Chondrocyte (in vitro differentiated cells): Measurements from ENCODE around the gene ZNF532. TPM values are rescaled to one million over a fixed set of nuclear protein-coding genes. Genes with fewer than 3 reads are reported as not detected.
A peak's percentile ranks its signal among the peaks of the same experiment; 100 is the strongest.
"Not testable (repeated sequence)": the region's sequence is repeated elsewhere in the genome, so short reads cannot be mapped to it uniquely, and the experiment has no call there.

Experiments used
- DNase-seq: peaks from one replicate; pipeline ENCODE4 v3.0.0; 2021; ENCODE audit warnings: mixed read lengths, low spot score
- H3K27ac Mint-ChIP-seq: one replicate; pipeline ENCODE4 v1.8.0; 2021; ENCODE audit warnings: mild to moderate bottlenecking, moderate library complexity, mixed read lengths; ENCODE audit not compliant: unreplicated experiment
- H3K27me3 Mint-ChIP-seq: 2 replicates; pipeline ENCODE4 v1.8.0; 2021; ENCODE audit warnings: low read depth, mixed read lengths
- H3K36me3 Mint-ChIP-seq: 2 replicates; pipeline ENCODE4 v1.8.0; 2021; ENCODE audit warnings: low read depth, mixed read lengths
- H3K4me1 Mint-ChIP-seq: 2 replicates; pipeline ENCODE4 v1.8.0; 2021; ENCODE audit warnings: low read depth, mild to moderate bottlenecking, mixed read lengths
- H3K4me3 Mint-ChIP-seq: one replicate; pipeline ENCODE4 v1.8.0; 2021; ENCODE audit warnings: mild to moderate bottlenecking, moderate library complexity, mixed read lengths; ENCODE audit not compliant: unreplicated experiment
- H3K9me3 Mint-ChIP-seq: 2 replicates; pipeline ENCODE4 v1.8.0; 2021; ENCODE audit warnings: low read depth, mixed read lengths
- CTCF ChIP-seq: fragments of 200-600 bp; sonication (generic); IDR thresholded peaks from 2 replicates; pipeline ENCODE4 v1.5.0; 2021; ENCODE audit warnings: antibody characterized with exemption, mild to moderate bottlenecking, moderate library complexity
- total RNA-seq: library from RNA; stranded (reverse); gene quantifications from 3 replicates; pipeline ENCODE4 v1.2.1, GENCODE V29; 2021

The ZNF532 gene
- total RNA-seq, 1 donor from 2014 or later: 162 TPM

- no peak for TF ChIP-seq CTCF
- Mint-ChIP-seq H3K27ac (peak overlapping the region; percentile 93), H3K4me3 (no peak overlapping the region), H3K4me1 (peaks cover 79% of the 10 kb centered on the region), H3K27me3 (no peaks in the 10 kb centered on the region), H3K36me3 (peaks cover 11% of the 10 kb centered on the region), H3K9me3 (no peaks in the 10 kb centered on the region)
- DNase-seq: no peak
These were observed 46.6 kb downstream of the ZNF532 start for GRCh38 chr18:58911241-58911640.

DNA sequence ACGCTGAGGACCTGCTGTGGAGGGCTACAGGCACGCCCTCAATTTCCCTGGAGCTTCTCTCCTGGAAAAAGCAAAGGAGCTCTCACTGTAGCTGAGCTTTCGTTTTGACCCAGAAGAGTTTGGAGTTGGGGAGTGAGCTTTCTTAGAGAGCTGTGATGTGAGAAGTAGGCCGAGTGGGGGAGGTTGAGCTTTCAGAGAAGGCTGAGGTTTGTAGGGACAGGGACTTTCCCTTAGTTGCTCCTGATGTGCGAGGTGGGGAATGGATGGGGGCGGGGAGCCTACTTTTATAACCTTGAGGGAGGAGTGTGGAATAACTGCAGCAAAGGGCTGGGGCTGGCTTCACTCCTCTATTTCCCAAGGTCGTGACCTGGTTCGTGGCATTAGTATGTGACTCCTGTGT is 47.1 kb downstream of the ZNF532 start:
- Mint-ChIP-seq H3K27ac (peak overlapping the region; percentile 93), H3K4me1 (peaks cover 84% of the 10 kb centered on the region), H3K4me3 (peak overlapping the region; percentile 17), H3K27me3 (no peaks in the 10 kb centered on the region), H3K36me3 (peaks cover 11% of the 10 kb centered on the region), H3K9me3 (no peaks in the 10 kb centered on the region)
- no peak for TF ChIP-seq CTCF
- DNase-seq: no peak

GRCh38 chr18:58915006-58915799 is 50.5 kb downstream of the ZNF532 start:
- DNase-seq: no peak
- TF ChIP-seq CTCF: no peak
- H3K4me3 Mint-ChIP-seq: peak overlapping the region; percentile 37

DNA sequence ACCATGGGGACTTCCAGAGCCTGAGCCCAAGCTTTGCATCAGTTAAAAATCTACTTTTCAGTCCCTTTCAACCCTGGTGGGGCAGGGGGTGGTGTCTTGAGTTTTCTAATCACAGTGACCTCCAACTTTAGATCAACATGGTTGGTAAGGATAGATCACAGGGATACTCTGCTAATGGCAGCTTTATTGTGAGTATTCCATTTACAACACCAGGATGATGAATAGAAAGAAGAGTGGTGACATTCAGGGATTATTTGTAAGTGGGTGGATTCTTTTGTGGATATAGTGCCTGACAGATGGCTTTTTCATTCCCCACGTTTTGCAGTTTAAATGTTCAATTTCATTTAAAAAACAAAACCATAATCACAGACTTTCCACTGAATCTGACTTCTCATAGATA is 51.3 kb downstream of the ZNF532 start:
- H3K27me3 Mint-ChIP-seq: no peaks in the 10 kb centered on the region
- H3K36me3 Mint-ChIP-seq: peaks cover 29% of the 10 kb centered on the region
- no peak for TF ChIP-seq CTCF
- H3K27ac Mint-ChIP-seq: peak overlapping the region; percentile 93
- DNase-seq: no peak
- H3K4me3 Mint-ChIP-seq: no peak overlapping the region
- H3K4me1 Mint-ChIP-seq: peaks cover 72% of the 10 kb centered on the region
- no peaks in the 10 kb centered on the region for H3K9me3 Mint-ChIP-seq

More at GRCh38 chr18:58915006-58915799, 50.5 kb downstream of the ZNF532 start:
- Mint-ChIP-seq H3K36me3 (peaks cover 24% of the 10 kb centered on the region), H3K9me3 (no peaks in the 10 kb centered on the region), H3K27ac (peak overlapping the region; percentile 93), H3K27me3 (no peaks in the 10 kb centered on the region), H3K4me1 (peaks cover 73% of the 10 kb centered on the region)

GRCh38 chr18:58919934-58920333 is 55.3 kb downstream of the ZNF532 start:
- not testable (repeated sequence) for DNase-seq, H3K27me3 Mint-ChIP-seq, H3K4me3 Mint-ChIP-seq, H3K9me3 Mint-ChIP-seq, H3K27ac Mint-ChIP-seq
- Mint-ChIP-seq H3K4me1 (peaks cover 50% of the 10 kb centered on the region), H3K36me3 (peaks cover 49% of the 10 kb centered on the region)

DNA sequence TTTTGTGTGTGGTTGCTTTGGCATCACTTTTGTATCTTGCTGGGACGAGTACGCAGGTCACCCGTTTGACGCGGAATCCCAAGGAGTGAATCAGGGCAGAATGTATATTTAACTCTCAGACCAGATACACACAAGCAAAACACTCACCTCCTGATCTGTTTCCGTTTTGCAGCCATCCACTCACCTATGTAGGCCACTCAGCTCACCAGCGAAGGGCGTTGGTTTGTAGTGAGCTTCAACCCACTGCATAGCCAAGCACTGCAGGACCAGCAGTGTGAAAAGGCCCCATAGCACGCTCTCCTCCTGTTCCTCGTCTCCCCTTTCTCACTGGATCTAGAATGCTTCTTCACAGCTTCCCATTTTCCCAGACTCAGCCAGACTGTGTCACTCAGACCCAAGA is 58.3 kb downstream of the ZNF532 start:
- no peak for TF ChIP-seq CTCF
- H3K4me1 Mint-ChIP-seq: peaks cover 43% of the 10 kb centered on the region
- H3K27ac Mint-ChIP-seq: no peak overlapping the region

More for the DNA sequence above, 58.3 kb downstream of the ZNF532 start:
- H3K36me3 Mint-ChIP-seq: peaks cover 50% of the 10 kb centered on the region
- no peak overlapping the region for H3K4me3 Mint-ChIP-seq
- H3K9me3 Mint-ChIP-seq: peaks cover 11% of the 10 kb centered on the region
- H3K27me3 Mint-ChIP-seq: no peaks in the 10 kb centered on the region
- DNase-seq: no peak
